HG02763 (cell line): ENCODE measurements around the gene DNAI7.

Experiments used
- ATAC-seq: cut with Tn5 transposase; IDR thresholded peaks from one replicate; pipeline ENCODE4 v1.9.1; 2021; ENCODE audit warnings: mild to moderate bottlenecking, moderate library complexity; ENCODE audit not compliant: unreplicated experiment

Gene DNAI7

DNA sequence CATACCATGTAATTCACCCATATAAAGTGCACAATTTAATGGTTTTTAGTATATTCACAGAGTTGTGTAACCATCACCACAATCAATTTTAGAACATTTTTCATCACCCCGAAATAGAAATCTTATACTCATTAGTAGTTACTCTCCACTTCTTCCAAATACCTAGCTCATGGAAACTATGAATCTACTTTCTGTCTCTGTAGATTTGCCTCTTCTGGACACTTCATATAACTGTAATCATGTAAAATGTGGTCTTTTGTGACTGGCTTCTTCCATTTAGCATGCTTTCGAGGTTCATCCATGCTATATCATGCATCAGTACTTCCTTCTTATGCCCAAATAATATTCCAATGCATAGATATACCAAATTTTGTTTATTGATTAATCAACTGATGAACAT, 10.8 kb downstream of the DNAI7 start:
- no peak for ATAC-seq

DNA sequence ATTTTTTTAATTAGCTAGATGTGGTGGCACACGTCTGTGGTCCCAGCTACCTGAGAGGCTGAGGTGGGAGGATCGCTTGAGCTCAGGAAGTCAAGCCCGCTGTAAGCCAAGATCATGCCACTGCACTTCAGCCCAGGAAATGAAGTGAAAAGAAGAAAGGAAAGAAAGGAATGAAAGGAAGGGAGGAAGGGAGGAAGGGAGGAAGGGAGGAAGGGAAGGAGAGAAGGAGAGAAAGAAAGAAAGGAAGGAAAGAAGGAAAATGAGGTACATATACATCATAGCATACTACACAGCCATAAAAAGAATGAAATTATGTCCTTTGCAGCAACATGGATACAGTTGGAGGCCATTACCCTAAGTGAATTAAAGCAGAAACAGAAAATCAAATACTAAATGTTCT, 12.2 kb downstream of the DNAI7 start:
- no peak for ATAC-seq

DNA sequence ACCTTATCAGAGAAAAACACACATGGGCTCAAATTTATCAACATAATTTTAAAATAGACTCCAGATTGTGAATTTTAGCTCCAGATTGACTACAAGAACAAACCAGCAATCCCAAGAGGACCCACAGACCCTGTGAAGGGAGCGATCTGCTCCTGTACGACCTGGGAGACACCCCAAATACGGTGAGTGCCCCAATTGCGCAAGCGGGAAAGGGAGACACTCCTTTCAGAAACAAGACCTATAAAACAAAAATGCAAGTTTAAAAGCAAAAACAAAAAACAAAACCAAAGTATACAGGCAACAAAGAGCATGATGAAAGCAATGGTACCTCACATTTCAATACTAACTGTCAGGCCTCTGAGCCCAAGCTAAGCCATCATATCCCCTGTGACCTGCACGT, 32.1 kb downstream of the DNAI7 start:
- no peak for ATAC-seq

DNA sequence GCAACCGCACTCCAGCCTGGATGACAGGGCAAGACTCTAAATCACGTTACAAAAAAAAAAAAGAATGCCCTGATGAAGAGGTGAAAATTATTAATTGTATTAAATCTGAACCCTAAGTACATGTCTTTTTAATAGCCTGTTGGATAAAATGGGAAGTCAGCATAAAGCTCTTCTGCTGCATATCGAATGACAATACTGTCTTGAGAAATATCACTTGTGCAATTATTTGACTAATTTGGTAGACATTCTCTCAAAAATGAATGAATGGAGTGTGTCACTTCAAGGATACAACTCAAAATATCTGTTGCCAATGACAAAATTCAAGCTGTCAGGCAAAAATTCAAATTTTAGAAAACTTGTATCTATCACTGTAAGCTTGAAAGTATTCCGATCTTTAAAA, 38.9 kb downstream of the DNAI7 start:
- no peak for ATAC-seq

DNA sequence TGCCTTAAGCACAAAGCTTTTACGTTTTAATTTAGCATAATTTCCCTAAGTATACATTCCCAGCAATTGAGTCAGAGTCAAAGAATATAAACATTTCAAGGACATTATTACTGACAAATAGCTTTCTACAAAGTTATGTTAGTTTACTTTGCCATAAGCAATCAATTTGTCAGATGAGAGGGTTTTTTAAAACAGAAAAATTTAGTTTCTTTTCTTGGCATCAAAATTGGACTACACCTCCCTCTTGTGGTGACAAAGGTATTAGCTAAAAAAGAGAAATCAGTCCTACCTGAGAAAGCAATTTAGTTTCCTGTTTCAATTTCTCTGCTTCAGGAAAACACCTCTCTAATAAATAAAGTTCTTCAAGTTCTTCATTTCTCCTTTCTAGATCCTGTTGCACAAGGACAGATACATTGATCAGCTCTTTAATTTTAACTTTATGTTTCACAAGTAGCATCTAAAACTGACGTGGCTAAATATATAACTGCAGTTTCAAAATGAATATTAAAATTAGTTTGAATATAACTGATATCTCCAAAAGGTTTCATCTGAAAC, 39.9 kb downstream of the DNAI7 start:
- ATAC-seq = no peak

DNA sequence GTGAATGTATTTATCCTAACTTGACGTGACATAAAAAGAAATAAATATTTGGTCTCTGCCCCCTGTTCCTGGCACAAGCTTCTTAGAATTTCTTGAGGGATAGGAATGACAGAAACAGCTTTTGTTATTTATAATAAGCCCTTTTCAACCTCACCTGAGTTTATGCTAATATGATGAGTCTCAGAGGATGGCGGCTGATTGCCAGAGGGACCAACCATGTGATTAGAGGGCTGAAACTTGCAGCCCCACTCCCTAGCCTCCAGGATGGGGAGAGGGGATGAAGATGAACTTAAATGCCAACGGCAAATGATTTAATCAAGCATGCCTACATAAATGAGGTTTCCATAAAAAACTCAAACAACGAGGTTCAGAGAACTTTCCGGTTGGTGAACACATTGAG, 42.9 kb downstream of the DNAI7 start:
- no peak for ATAC-seq

DNA sequence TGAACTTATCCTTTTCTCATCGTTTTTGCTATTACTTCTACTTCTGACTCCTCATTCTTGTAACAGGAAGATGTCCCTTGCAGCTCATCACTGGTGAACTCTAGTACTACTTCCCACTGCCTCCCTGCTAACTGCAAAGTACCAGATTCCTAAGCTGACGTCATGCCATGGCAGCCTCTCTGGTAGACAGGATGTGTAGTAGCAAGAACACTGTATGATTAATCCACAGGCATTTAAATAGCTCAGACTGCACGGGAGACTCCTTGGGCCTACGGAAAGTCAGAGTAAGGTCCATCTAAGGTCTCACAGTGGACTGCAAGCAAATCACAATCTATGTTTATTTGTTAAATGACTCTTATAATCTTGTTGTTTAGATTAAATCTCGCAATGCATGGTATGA, 43.5 kb downstream of the DNAI7 start:
- no peak for ATAC-seq

DNA sequence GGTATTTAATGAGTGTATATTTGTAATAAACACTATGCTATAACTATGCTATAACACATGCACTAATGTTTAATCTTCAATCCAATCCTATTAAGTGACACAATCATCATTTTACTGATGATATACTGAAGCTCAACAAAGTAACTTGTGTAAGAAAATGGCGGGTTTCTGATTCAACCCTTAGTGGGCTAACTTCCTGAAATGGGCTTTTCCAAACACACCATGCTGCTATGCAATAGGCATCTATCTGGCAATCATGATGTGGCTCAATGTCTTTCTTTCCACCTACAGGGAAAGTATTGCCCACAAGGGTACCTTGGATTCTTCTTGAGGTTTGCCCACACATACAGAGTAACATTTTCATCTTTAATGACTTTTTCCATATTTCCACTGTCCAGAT, 48.3 kb downstream of the DNAI7 start:
- no peak for ATAC-seq

DNA sequence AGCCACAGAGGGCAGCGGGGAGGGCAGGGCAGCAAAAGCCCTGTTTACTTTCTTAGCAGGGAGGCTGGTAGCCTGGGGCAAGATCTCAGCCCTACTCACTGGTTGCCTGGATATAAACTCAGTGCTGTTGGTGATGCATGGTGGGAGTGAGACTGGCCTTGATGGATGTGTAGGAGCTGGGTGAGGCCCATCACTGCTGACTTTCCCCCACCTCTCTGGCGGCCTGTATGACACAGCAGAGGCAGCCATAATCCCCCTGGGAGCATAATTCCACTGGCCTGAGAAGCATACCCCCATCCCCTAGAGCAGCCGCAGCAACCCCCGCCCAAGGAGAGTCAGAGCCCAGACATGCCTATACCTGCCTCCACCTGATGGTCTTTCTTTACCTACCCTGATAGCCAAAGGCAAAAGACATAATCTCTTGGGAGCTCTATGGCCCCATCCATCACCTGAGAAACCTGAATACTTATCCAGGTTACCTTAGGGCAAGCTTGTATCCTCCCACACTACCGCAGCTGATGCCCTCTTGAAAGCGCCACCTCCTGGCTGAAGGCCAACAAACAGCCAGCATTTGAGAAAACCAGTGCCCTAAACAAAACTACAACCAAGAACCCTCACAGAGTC, 59.3 kb downstream of the DNAI7 start:
- ATAC-seq = no peak

DNA sequence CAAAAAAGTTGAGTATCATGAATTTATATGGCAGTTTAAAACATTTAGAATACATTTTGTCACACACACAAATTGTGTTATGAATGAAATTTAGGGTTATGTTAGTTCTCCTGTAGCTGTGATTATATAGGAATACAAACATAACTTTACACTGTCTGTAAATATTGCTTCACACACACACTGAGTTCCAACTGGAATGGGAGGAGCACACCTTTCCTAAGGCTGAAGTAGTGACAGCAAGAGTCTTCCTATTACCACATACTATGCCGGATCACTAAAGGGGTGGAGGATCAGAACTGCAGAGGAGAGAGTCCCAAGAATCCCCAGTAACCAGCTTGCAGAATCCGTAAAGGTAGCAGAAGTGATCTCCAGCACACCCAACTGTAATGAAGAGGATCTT, 63.7 kb downstream of the DNAI7 start:
- no peak for ATAC-seq

DNA sequence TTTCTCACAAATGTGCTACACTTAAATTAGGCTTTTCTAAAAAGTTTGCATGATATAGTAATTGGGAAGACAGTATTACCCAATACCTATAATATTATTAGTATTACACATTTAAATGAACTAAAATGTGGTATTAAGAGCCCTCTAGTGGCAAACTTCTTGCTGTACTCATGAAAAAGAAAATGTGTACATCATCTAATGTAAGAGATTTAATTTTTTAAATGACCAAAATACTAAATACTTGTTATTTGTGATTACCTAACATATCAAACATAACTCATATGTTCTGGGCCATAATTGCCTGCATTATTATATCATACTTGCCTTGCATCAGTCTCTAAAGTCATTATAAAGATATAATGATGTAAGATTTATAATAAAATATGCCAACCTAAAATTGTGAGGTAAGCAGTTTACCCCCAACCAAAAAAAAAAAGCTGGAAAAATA, 64.2 kb downstream of the DNAI7 start:
- no peak for ATAC-seq

DNA sequence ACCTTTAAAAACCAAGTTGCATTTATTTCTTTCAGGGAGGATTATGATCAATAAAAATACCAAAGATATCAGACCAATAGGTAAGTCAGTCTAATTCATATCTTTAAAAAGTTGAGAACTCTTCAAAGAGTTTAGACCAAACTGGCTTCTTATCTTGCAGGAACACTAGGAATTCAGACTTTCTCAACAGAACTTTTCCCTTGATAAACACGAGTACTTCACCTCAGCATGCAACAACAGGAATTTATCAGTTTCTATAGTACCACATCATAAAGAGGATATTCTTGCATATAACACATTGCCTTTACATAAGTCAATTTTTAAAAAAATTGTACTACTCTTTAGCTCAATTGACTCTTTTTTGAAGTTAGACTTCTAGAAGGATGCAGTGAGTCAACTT, 68.2 kb downstream of the DNAI7 start:
- no peak for ATAC-seq

DNA sequence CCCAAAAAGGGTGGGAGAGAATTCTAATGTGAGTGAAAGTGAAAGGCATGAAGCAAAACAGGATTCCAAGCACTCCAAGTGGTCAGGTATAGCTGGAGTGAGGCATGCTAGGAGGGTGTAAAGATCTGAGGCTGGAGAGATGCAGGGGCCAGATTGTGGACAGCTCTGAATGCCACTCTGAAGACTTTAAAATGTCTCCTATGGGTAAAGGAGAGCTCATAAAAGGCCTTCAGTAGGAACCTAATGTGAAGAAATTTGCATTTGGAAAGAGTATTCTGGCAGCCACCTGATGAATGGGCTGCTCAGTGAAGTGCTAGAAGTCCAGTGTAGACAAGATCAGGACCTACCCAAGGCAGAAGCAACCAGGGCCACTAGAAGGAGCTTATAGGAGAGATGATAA, 68.9 kb downstream of the DNAI7 start:
- ATAC-seq = no peak

DNA sequence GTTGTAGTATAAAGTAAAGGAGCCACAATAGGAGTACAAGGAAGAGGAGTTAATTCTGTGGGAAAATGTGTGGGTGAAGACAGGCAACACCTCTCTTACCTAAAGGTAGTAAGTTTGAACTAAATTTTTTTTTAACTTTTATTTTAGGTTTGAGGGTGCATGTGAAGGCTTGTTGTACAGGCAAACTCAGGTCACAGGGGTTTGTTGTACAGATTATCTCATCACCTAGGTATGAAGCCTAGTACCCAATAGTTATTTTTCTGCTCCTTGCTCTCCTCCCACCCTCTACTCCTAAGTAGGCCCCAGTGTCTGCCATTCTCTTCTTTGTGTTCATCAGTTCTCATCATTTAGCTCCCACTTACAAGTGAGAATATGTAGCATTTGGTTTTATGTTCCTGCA, 70.5 kb downstream of the DNAI7 start:
- ATAC-seq = no peak

DNA sequence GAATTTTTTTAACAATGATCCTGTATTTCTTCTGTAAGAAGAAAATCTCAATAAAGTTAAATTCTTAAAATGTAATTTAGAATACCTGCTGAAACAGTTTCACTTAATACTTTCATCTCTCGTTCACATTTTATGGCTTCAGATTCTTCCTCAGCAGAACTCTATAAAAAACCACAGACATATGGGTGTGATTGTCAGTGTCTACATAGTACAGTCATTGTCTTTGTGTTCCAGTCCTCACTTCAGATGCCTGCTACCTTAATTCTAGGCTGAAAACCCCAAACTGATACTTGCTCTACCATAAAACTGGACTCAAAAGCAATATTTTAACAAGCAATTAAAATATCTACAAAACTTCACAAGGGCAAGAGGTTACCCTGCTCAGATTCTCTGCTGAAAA, 71.8 kb downstream of the DNAI7 start:
- no peak for ATAC-seq

DNA sequence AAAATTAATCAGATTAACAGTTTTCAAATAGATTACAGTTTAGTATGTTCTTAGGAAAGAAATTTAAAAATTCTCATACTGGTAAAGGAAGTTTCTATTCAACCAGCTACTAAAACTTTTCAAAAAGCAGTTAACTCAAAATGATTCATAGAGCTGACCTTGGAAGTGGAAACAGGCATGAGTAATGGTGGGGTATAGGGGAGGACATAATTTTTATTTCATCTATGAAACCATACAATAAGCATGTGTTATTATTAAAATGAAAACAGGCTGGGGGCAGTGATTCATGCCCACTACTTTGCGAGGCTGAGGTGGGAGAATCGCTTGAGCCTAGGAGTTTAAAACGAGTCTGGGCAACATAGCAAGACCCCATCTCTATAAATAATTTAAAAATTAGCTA, 73.0 kb downstream of the DNAI7 start:
- ATAC-seq = no peak

DNA sequence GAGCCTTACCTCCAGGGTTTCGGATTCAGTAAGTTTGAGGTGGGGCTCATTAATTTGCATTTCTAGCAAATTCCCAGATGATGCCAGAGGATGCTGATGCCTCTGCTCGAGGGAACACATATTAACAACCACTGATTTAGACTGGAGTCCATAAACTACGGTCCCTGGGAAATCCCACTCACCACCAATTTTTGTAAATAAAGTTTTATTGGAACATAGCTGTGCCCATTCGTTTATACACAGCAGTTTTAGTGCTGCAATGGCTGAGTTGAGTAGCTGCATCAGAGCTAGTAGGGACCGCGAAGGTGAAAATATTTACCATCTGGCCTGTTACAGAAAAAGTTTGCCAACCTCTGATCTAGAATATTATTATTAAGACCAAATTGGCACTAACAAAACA, 73.8 kb downstream of the DNAI7 start:
- no peak for ATAC-seq

DNA sequence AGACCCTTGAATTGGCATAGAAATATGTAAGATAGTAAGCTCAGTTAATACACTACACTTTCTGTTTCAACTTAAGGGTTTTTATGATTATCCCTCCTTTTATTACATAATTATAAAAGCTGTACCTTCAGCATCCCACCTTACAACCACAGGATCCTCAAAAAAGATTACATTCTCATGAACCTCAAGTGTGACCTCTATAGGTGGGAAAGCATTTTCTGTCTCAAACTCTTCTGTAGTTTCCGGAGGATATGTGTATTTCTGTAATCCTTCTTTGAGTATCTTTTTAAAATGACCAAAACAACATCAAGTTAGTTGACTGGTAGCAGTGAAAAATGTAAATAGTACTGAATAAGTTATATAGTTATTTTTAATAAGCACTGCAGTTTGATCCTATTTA, 75.9 kb downstream of the DNAI7 start:
- ATAC-seq = no peak

DNA sequence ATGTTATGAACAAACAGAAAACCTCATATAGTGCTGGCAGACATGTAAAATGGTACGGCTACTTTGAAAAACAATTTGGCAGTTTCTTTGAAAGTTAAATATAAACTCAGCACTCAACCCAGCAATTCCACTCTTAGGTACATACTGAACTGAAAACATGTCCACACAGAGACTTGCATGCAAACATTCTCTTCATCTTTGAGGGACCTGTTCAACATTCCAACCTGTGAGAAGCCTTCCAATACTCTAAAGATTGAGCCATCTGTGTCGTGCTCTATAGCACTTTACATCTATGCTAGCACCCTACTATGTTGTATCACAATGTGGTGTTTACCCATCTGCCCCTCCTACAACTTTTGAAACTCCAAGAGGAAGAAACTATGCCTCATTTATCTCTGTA, 79.3 kb downstream of the DNAI7 start:
- ATAC-seq = no peak

DNA sequence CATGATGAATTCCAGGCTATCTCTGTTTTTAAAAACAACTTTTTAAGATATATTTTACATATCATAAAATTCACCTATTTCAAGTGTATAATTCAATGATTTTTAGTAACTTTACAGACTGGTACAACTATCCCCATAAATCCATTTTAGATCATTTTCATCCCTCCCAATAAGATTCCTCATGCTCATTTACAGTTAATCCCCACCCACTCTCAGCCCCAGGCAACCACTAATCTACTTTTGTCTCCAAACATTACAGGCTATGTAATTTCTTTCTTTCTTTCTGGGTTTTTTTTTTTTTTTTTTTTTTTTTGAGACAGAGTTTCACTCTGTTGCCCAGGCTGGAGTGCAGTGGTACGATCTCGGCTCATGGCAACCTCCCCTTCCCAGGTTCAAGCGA, 81.3 kb downstream of the DNAI7 start:
- ATAC-seq = no peak

DNA sequence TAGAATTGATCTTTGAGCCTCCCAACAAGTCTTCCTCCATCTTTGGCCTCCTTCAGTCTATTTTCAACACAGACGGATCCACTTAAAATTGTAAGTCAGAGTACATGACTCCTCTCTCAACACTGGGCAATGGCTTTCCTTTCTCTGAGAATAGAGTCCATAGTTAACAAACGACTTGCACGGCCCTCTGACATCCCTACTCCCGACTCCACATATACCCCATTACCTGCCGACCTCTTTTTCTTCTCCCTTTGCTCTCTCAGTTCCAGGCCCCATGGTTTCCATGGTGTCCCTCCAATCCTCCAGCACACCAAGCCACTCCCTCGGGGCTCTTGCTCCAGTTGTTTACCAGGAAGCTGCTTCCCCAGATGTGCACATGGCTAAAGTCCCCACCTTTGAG, 84.7 kb downstream of the DNAI7 start:
- no peak for ATAC-seq

DNA sequence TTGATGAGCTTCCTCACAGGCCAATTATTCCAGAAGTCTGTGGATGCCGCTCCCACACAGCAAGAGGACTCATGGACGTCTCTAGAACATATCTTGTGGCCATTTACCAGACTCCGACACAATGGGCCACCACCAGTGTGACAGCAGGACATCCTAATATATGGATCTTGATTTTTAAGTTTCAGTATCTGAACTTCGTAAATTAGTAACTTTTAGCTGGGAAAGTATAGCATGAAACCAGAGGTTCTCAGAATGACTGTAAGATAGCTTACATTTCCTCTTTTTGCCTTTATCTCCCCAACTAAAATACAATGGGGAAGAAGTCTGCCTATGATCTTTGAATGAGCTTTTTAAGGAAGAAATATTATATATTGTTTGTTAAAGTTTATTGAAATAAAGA, 87.0 kb downstream of the DNAI7 start:
- peak; percentile 92 for ATAC-seq

DNA sequence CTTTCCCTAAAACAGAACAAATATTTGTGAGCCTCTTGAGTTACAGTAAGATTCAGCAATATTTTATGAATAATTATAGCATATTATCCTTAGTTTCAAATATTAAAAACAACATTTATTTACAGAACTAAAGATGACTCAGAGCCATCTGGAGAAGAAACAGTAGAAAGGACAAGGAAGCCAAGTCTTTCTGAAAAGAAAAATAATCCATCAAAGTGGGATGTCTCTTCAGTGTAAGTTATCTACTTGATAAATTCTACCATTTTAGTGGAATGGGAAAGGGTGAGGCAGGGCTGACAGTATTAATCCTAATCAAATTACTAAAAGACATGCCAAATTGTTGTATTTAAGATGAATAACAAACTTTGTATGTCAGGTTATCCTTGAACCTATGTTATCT, 88.1 kb downstream of the DNAI7 start:
- ATAC-seq = no peak
